G401.6 (cell line): Measurements from ENCODE around the gene RNF112.

Experiments used
- FAIRE-seq: peaks from 2 replicates; lab custom pipeline; 2012; peaks lifted over from hg19 to GRCh38; lab: Jason Lieb, UNC

RNF112 gene

DNA sequence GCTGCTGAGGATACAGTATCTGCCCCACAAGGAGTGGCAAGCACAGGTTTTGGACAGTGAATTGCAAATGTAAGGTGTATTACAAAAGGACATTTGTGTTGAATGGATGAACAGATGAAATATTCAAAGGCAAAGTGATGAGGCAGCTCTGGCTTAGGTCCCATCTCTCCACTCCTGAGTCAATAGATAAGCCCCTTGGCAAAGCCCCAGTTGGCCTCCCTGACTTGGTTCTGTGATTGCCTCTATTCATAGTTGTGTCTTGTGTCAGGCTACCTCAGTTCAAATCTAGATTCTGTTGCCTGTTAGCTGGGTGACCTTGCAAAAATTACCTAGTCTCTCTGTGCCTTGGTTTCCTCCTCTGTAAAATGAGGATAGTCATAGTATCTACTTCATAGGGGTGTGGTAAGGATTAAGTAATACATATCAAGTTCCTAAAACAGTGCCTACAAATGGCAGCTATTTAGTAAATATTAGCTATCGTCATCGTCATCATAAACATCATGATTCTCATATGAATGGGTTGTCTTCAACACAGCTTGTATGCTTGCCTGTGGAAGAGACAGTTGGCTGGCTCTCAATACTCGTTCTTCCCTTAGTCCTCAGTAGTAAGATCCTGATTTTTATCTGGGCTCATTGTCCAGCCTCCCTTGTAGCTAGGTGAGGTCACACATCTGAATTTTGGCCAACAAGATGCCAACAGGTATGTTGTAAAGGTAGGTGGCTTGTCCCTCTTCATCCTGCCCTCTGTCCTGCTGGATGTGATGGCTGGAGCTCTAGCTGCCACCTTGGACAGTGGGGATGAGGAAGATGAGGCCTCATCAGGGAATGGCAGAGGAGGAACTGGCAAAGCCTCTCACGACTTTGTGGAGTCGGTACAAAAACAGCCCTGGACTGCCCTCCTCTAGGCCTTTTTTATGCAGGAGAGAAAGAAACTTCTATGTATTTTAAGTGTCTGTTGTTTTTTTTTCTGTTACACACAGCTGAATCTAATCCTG, 21.9 kb upstream of the RNF112 start:
- FAIRE-seq, result no peak

- FAIRE-seq, result no peak
These were observed 20.1 kb upstream of the RNF112 start for GRCh38 chr17:19390951-19391350.

GRCh38 chr17:19391432-19391831, 19.6 kb upstream of the RNF112 start:
- no peak for FAIRE-seq

DNA sequence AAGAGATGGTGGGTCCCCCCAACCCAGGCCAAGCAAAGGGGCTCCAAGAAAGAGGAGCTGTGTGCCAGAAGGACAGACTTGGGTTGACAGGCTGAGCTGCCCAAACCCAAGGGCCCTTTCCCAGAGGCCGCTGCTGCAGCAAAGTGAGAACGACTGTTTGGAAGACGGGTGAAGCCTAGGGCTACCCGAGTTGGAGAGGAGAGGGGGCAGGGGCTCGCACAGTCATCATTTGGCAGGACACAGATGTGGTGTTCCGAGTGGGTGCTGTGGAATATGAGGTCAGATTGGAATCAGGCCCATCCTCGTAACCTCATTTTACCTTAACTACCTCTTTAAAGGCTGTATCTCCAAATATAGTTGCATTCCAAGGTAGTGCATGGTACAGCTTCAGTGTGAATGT, 18.7 kb upstream of the RNF112 start:
- no peak for FAIRE-seq

DNA sequence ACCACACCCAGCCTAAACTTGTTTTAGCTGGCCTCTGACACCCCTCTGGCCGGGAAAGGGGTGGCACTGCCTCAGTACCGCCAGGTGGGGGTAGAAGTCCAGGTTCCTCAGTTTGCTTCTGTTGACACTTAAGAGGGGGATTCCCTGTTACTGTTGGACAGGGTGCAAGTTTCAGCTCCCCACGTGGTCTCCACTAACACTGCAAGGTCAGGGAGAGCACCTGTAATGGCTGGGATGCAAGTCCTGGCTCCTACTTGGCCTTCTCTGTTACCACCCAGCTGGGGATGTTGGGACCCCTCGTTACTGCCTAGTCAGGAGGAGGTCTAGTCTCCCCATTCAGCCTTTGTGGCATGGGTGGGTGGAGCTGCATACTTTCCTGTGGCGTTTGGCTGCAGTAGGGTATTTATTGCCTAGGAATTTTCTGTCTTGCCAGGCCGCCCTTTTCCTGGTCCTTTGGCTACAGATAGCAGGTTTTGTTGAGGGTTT, 13.4 kb upstream of the RNF112 start:
- no peak for FAIRE-seq

DNA sequence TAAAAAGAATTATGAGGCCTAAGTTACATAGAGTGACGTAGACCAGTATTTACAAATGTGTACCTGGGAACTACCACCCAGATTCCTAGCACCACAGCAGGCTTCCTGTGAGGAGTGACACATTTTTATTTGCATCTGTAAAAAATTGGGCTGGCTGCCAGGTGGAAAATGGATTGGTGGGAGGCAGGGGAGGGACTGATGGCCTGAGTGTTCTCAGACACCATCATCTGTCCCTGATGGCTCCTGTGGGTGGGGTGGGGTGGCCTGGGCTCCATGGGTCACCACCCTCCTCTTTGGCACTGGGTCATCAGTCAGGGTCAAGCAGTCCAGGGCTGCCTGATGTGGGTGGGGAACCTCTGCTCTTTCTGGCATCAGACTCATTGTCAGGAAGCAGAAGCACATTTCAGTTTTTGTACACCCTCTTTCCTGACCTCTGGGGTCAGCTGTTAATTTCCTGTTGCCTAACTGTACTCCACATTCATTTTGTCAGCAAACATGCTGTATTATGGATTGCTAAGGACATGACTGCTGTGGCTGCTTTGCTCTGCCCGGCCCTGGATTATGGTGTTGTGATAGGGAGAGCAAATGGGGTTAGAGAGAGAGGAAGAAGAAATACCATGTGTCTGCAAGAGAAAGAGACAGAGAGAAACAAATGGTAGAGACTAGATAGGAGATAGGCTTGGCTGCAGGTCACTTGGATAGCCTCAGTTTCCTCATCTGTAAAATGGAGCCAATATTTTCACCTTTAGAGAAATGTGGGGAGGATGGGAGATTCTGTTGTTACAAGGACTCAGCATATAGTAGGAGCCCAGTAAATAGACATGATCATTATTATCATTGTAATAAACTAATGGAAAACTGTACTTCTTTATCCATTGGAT, 12.5 kb upstream of the RNF112 start:
- no peak for FAIRE-seq

DNA sequence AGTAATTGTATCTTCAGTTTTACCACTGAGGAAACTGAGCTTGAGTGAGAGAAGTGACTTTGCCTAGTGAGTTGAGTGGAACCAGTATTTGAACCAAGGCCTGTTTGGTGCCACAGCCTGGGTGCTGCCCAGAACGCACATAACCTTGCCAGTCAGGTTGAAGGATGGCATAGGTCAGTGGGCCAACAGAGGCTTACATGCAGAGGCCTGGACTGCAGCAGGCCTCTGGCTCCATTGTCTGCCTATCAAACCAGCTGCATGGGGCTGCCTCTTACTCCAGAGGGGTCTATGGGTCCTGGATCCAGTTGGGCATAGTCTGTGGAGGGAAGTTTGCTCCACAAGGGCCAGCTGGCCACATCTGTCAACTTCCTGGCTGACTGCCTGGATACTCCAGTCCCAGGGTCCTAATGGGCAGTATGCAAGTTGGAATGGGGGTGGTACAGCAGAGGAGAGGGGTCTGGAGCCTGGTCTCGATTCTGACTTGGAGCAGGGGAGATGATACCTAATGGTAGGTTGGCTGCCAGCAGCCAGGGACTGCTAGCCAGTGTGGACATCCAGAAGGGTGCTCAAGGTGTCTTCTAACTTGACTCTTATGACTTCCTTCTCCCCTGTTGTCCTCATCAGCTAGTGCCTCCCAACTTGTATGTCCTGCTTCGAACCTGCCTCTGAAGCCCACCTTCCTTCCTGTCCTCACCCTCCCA, 11.1 kb upstream of the RNF112 start:
- no peak for FAIRE-seq

DNA sequence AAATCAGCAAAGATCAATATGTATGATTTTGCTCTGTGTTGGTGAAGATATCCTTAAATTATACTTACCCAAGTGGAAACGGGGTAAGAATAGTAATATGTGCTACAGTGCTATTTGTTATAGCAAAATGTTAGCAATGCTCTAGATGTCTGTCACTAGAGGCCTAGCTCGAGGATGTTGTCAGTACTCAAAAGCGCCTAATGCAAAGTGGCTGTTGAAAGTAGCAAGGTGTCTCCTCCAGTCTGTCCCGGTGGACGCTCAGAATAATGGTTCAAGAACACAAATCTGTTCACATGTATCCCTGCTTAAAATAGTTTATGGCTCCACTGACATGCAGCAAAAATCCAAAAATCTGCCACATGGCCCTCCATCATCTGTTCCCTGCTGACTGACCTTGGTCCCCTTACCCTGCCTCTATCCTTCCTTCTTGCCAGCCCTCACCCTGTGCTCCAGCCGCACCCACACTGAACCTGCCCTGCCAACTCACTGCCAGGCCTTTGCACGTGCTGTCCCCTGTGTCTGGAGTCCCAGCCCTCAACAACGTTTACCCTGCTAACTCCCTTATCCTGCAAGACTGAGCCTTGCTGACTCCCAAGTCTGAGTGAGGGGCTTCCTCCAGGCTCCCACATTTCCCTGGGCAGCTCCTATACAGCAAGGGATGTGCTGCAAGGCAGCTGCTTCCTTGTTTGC, 9.6 kb upstream of the RNF112 start:
- FAIRE-seq, result no peak

DNA sequence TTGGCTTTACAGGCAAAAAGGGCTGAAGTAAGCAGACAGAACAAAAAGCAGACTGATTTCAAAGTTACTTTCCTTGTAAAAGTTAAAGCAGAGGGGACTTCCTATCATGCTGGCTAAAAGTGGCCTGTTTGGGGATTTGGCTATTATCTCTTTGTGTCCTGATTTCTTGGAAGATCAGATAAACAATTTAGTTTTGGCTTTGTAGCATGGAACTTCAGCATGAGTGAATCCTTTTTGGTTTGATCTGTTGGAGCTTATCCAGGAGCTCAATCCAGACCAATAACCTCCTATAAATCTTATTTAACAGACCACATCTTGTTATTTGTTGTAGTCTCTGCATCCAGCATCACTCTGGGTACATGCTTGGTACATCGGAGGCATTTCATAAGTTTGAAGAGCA, 8.9 kb upstream of the RNF112 start:
- FAIRE-seq, result no peak

DNA sequence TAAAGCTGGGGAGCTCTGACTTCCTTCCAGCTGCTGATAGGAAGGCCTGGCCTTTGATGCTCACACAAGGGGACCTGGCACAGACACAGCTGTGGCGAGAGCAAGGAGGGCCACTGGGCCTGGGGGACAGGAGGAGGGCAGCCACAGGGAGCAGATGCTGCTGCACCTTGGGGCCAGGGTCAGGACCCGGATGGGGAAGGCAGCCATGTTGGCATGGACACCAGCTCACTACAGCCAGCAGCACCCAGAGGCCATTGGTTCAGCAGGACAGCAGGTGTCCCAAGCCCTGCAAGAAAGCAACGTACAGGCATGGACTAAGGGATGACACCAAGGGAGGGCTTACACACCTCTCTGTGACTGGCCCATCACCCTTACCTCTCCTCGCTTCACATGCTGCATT, 8.0 kb upstream of the RNF112 start:
- no peak for FAIRE-seq

DNA sequence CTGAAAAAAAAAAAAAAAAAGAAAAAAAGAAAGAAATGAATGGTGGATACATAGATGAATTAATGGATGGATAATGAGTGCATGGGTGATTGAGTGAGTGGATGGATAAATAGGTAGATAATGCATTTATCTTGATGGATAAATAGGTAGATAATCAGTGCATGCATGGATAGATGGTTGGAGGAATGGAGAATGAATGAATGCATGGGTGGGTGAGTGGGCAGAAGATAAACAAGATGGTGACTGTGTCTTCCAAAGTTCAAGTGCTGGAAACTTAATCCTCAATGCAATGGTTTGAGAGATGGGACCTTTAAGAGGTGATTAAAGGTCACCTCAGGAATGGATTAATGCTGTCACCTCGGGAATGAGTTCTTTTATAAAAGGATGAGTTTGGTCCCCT, 6.8 kb upstream of the RNF112 start:
- no peak for FAIRE-seq

GRCh38 chr17:19405114-19405513, 5.9 kb upstream of the RNF112 start:
- FAIRE-seq, result no peak

DNA sequence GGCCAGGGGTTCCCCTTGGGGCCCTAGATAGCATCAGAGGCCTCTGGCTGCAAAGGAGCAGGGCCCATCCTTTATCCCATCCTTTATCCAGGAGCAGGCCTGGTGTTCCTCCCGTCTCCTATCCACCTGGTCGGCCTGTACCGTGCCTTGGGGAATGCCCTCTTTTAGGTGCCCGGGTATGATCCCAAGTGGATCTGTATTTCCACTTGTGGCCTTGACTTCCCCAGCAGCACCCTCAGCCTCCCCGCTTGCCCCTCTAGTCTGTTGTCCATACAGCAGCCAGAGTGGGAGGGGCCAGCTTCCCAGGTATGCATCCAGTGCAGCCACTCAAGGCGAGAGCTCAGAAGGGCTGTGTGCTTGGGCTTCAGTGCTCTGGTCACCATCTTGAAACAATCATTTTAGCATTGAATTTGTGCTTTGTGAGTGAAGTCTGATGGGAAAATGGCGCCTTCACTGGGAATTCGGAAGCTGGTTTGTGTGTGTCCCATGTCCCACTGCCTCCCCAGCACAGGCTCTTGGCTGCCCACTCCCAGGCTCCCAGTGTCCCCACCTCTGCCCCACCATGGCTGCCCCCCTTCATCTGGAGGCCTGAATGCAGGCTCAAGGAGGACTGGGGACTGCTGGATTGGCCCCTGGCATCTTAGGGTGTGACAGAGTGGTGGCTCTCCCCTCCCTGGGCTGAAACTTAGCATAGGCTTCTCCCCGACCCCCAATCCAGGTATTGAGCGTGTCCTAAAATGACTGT, 3.3 kb upstream of the RNF112 start:
- FAIRE-seq, result no peak

- FAIRE-seq, result no peak
These were observed 2.7 kb upstream of the RNF112 start for GRCh38 chr17:19408346-19408710.

- FAIRE-seq, result no peak
These were observed 2.0 kb upstream of the RNF112 start for GRCh38 chr17:19409066-19409465.

DNA sequence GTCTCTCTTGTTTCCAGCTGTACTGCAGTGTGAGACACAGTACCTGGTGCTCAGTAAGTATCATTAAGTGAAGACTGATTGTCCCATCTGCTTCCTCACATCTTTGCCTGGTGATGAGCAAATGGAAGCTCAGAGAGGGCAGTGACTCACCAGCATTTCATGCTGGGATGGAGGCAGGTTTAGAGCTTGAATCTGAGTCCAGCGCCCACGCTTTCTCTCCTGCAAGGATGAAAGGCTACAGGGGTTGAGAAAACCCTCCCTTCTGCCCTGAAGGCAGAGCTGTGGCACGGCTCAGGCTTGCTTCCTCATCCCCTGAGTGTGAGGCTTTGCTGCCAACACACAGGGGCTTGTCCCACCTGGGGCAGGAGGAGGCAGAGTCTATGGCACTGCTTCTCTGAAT, 1.5 kb upstream of the RNF112 start:
- no peak for FAIRE-seq

GRCh38 chr17:19410091-19410490, 941 bp upstream of the RNF112 start:
- FAIRE-seq, result no peak

DNA sequence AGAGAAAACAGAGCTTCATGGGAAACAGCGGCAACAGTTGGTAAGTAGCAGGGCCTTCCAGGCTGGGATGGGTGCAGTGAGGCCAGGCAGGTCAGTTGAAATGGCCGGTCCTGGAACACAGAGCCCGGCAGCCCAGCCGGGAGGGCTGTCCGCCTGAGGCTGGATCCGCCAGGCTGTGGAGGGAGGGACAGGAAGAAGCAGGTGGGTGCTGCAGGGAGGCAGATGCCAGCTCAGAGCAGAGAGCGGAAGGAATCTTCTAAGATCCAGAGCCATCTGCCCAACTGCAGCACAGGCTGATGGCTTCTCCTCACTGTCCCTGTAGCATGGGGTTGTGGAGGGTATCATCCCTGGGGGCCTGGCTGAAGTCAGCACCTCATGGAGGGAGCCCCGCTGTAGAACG, 599 bp downstream of the RNF112 start:
- no peak for FAIRE-seq

GRCh38 chr17:19412510-19412909, 1.5 kb downstream of the RNF112 start:
- FAIRE-seq, result no peak

GRCh38 chr17:19412984-19413383, 2.0 kb downstream of the RNF112 start:
- no peak for FAIRE-seq

DNA sequence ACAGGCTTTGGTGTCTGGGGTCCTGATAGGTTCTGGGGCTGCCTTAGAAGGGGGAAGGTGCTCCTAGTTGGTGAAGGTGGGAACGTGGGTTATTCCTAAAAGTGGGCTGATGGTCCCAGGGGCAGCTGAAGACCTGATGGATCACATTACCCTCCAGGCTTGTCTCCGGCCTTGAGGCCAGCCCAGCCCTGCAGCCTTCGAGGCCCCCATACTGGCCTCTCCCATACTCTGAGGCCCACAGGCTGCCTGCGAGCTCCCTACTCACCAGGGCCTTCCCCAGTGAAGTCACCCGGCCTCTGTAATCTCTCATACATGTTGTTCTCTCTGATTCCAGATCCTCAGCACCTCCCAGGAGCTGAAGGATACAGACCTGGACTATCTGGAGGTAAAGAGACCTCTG, 2.7 kb downstream of the RNF112 start:
- no peak for FAIRE-seq
